A549 treated with AZD9567 at 1 μM for 4 hours (cell line): Measurements from ENCODE around the gene OR7D4. TPM values are rescaled to one million over a fixed set of nuclear protein-coding genes. Genes with fewer than 3 reads are reported as not detected.

Experiments used
- total RNA-seq: library from RNA; stranded (reverse); fragments of 200-300 nt; extraction: Qiagen RNA extraction; gene quantifications from 5 replicates; pipeline ENCODE4 v1.2.3, GENCODE V29; 2022; ENCODE audit not compliant: insufficient read depth

Gene OR7D4
- not detected in 5 replicates for total RNA-seq

DNA sequence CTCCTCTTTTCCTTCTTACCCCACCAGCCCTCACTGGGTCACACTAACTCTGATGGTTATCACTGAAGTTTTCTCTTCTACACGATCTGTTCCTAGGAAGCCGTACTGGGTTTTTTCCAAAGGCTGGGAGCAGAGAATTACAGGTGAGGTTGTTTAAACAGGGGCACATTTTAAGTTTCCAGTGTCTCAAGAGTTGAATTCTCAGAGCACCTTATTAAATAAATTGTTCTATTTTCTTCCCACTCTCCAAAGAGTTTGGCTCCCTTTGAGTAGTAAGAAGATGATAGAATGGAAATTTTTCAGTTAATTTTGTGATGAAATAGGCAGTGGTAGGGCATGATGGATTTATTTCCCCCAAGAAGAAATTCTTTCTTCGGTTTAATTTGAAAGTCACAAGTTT is at the start of gene OR7D4:
TSS of gene OR7D4 (minus strand) at position 101 of the 400 bp plus-strand sequence. CDS start 4,752 bp downstream, outside the sequence.

GRCh38 chr19:9250630-9251029 is 31.2 kb upstream of the OR7D4 start, which contains the start of gene OR7E24:
TSS of gene OR7E24 (plus strand) at chr19:9250930. CDS start at chr19:9251044, 114 bp downstream.

GRCh38 chr19:9178901-9179300 is 40.5 kb downstream of the OR7D4 start, which contains the start of gene OR7D2:
TSS of gene OR7D2 (plus strand) at chr19:9178979. CDS start at chr19:9185782, 6,803 bp downstream.

Other genes with a start within 250 kb of the OR7D4 start
- gene MUC16, start 209.2 kb downstream of the OR7D4 start, total RNA-seq, result 0.01 to 0.18 TPM (median 0.03 TPM) in 4 of 5 replicates, not detected in the other
- not detected in 5 replicates for gene OR1M1, start 132.5 kb downstream of the OR7D4 start, total RNA-seq
- not detected in 5 replicates for gene OR7G2, start 112.1 kb downstream of the OR7D4 start, total RNA-seq
- not detected in 5 replicates for gene OR7G1, start 103.8 kb downstream of the OR7D4 start, total RNA-seq
- gene OR7G3, start 92.6 kb downstream of the OR7D4 start, total RNA-seq, result not detected in 5 replicates
- 15.9 to 19.9 TPM (median 18.5 TPM) in 5 replicates for gene ZNF317, start 79.2 kb downstream of the OR7D4 start, total RNA-seq
- gene OR7D2, start 40.6 kb downstream of the OR7D4 start, total RNA-seq, result not detected in 5 replicates
- not detected in 5 replicates for gene OR7E24, start 31.3 kb upstream of the OR7D4 start, total RNA-seq
- 0.82 to 1.7 TPM (median 1.2 TPM) in 5 replicates for gene ZNF699, start 90.2 kb upstream of the OR7D4 start, total RNA-seq
- gene ZNF559, start 104.6 kb upstream of the OR7D4 start, total RNA-seq, result 1.8 to 4.5 TPM (median 4.4 TPM) in 5 replicates
- gene ZNF177, start 143.4 kb upstream of the OR7D4 start, total RNA-seq, result 0.34 to 0.64 TPM (median 0.51 TPM) in 4 of 5 replicates, not detected in the other
- gene ZNF266, start 216.0 kb upstream of the OR7D4 start, total RNA-seq, result 3.1 to 3.5 TPM (median 3.2 TPM) in 5 replicates